Measurements from ENCODE around the gene SERTM1.

Gene SERTM1

DNA sequence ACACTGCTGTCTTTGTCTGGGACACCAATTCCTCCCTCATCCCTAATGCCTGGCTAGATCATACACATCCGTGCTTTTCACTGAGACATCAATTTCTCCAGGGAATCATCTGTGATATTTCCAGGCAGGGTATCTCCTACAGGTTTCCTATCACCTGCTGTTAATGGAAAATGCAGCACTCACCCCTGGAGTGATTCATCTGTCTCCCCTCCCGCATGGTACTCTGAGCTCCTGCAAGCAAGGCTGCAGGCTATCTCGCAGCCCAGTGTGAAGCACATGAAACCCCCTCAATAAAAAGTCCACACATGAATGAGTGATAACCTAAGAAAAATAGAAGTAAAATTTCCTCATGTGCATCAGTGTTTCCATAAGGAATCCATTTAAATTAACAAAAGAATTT lies 38.5 kb downstream of the SERTM1 start:
- DNase-seq: no peak

DNA sequence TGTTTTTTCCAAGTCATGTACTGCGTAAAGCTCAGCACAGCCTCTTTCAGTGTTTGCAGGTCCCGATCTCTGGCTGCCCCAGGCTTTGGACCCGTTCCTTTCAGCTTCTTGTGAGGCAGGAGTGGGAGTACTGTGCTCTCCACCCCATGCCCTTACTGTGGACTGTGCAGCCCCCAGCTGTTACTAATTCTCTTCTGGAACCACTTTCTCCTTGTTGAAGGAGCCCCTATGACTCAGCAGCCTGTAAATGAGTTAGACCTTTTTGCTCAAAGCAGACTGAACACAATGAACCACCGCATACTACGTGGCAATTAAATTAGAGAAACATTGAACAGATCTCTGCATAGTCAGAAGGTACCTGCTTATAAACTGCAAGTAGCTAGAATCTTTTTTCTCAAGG lies 39.0 kb downstream of the SERTM1 start:
- DNase-seq: no peak

DNA sequence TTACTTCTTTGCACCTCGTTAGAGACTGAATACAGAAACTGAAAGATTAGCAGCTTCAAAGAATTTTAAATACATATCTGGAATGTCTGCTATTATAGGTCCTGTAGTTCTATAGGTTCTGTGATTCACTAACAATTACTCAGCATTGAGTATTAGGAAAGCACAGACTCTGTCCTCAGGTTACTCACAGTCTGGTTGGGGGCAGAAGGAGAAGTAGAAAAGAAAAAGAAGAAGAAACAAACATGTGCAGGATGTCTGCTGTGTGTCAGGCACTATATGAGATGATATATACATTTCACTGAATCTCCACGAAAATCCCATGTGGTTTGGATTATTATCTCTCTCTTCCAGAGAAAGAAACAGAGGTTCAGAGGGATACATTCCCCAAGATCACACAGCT lies 40.1 kb downstream of the SERTM1 start:
- no peak for DNase-seq

DNA sequence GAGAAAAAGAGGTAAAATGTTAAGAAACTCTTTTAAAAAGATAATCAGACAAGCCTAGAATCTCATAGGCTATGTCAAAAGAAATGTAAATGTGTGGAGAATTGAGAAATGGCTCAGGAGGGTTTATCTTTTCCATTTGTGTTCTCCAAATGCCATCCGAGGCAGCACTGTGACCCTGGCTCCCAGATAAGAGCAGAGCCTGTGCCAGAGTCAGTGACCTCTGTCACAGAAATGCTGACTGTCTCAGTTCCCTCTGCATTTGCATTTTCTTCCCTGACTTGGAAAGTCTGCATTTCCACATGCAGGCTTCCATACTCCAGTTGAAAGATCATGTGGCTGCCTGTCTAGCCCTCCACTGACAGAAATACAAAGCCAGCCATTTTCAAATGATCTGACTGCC lies 42.0 kb downstream of the SERTM1 start:
- DNase-seq: no peak

DNA sequence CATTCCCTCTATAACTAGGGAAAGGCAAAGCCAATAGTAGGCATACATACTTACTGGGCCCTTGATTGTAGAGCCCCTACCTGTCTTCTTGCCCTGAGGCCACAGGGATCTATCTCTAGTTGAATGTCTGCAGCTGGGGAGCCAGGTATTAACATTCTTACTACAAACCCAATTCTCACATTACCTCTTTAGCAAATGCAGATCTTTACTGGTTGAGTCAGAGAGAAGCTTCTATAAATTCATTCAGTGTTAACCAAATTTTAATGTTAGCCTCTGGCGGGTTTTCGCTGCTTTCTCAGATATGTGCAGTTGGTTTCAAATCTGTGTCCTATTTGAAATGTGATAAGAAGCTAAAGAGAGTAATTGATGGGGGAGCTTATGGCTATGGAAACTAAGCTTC lies 43.2 kb downstream of the SERTM1 start:
- no peak for DNase-seq

DNA sequence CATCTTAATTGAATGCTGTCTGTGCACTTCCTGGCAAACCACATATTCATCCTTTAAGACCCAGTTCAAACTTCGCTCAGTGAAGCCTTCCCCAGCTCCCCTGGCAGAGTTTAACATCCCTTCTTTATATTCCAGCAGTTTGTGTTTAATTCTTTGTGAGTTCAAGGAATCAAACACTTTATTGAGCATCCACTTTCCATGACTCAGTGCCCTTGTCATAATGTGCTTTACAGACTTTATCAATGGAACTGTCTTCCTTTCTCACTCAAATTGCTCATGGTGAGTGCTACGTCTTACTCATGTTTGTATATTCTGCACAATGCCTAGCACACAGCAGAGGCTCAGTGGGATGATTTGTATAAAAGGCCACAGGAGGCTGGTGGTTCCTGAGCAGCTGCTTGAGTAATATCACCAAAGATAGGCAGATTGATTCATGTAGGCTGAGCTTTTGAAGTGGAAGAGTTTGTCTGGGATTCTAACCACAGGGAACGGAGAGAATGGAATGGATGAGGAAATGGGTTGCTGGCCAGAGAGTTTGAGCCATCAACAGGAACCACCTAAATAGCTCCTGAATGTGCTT lies 44.2 kb downstream of the SERTM1 start:
- no peak for DNase-seq

DNA sequence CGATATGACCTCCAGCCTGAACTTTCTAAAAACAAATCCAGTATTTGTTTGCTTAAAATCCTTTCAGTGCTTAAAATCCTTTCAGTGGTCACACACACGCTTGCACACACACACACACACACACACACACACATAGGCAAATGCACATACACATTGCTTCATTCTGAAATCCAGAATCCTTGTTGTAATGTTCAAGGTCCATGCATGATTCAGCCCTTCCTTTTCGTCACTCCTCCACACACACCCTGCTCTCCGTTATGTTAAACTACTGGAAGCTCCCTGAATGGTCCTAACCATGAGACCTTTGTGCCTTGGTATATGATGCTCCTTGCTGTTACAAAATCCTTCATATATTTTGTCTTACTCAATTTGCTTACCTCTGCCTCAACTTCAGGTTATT lies 44.9 kb downstream of the SERTM1 start:
- DNase-seq: no peak

DNA sequence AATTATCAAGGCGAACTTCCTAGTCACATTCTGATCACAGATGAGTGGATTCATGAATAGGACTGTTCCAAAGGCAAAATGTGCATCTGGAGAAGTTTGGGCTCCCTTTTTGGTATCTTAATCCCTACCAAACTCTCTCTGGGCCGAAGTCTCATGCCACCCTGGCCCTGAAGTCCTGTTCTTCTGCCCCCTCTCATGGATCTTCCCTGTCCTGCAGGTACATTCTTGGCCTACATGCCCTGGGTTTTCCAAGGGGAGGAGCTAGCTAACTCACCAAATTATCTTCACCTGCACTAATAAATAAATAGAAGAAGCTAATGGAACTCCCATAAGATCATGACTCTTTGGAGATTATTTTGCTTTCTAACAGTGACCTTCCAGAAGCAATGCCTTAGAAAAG lies 50.3 kb downstream of the SERTM1 start:
- no peak for DNase-seq

DNA sequence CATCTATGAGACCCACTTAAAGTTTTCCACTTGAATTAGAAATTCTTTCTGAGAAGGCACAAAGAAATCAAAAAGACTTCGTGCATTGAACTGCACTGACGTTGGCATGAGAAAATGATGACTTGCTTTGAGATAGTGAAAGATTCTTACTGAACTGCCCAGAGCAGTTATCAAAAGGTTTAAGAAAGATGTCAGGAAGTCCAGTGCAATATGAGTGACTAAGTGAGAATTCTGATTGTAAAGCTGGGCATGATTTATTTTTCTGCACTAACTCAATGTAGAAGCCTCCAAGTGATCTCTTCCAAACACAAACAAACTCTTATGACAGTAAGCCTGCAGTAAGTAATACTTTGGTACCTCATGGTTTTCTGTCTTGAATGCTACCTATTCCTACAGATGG lies 52.1 kb downstream of the SERTM1 start:
- DNase-seq: no peak

DNA sequence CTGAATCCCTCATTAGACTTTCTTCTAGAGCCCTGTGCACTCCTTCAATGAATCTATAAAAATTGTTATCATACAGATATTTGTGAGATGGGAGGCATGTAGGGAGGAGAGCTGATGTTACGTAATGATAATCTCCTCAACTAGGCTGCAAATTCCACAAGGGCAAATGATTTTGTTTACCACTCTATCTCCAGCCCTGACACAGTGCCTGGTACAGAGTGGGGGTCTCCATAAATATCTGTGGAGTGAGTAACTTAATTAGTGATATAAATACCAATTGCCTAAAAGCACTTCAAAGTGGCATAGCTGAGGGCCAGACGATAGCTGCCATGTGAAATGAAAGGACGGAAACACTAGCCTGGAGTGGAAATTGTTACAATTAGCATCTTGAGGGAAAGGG lies 54.2 kb downstream of the SERTM1 start:
- no peak for DNase-seq

DNA sequence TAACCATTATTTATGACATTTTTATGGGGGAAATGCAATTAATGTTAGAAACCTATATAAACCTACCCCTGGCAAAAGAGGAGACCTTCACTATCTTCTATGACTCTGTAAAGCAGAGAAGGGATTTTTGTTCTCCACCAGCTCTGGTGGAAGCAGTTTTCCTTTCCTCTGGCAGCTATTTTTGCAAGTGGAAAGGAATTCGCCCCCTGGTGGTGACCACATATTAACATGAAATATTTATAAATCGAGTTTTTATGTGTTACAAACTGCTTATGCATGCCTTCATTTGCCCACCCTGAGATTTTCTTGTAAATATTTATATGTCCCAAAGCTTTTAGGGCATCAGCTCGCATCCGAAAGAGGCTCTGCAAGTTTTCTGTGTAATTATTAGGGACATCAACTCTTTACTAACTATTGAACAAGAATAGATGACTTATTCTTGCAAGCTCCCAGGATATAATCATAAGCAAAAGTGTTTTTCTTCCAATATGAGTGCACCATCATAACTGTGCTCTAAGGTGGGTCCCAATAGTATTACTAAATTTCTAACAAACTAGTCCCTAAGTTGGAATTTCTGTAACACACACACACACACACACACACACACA lies 62.4 kb downstream of the SERTM1 start:
- DNase-seq: no peak

DNA sequence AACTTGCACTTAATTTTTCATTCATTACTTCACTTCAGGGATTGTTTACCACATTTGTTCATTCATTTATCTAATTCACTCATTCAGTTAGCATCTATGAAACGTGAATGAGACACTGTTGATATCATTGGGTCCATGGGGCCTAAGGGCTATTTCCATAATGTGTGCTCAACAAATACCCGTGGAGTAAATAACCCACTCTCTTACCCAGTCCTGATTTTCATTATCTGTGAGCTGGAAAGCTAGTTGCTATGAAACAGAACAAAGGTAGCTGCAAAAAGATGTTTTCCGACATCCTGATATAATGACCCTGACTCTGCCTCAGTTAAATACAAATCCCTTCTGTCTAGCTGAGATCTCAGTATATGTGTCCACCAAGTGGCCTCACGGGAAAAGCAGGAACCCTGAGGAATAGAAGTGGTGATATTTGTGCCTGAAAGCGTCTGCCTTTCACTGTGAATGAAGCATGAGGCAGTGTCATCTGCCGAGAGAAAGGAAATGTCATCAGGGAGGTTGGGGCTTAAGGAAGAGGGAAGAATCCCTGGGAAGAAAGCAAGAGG lies 63.8 kb downstream of the SERTM1 start:
- DNase-seq: no peak

DNA sequence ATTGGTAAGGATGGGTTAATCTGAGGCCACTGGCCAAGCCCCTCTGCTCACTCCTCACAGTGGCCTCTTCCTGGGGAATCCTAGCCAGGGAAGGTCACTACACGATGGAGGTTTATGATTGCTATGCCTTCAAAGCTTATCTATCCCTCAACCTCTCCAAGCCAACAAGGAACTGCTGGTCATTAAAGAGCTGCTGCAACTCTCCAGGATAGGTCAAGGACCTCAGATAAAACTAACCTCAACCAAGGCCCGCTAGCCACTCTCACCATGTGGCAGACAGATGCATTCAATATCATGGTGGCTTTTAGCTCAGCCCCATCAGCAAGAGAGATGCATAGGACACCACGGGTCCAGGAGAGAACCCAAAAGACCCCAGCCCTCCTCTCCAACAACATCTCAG lies 71.6 kb downstream of the SERTM1 start:
- no peak for DNase-seq

DNA sequence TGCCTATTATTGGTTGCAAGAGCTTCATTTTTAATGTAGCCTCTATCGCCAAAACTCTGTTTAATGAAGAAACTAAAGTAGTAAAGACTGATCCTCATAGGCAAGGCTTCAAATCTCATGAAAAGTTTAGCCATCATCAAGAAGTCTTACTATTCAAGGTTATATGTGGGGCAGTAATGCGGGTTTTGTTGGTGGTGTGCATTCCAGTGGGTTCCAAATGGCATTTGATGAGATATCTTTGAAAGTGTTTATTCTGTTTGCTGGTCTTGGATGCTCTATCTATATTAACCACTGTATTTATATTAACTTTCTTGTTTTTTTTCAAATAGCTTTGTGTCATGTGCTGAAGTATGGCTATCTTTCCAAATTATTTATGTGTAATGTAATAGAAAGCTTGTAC lies 72.2 kb downstream of the SERTM1 start:
- no peak for DNase-seq

Data from NCI-H1417 treated with DMSO at 0.1 percent for 48 hours (cell line).